Measurements from ENCODE around the gene E2F6. TPM values are rescaled to one million over a fixed set of nuclear protein-coding genes. Genes with fewer than 3 reads are reported as not detected.

E2F6 gene
- total and polyA plus RNA-seq, 2 of the 8 experiments (the other 6 are each of a cell fraction or from before 2014, with no cell fraction given), result 8.3 to 14.9 TPM

- H2AFZ ChIP-seq (ENCODE audit: low read length), result no peak overlapping the region
- H3K23ac ChIP-seq (ENCODE audit: insufficient read length), result no peak overlapping the region
- H3K4me2 ChIP-seq (ENCODE audit: insufficient read depth in 1 of 2, low read depth in 2 of 2, low read length in 2 of 2), result no peak overlapping the region
- H3K36me3 ChIP-seq (ENCODE audit: control insufficient read depth in 2 of 4, insufficient read depth in 4 of 4, low read length in 3 of 4), result no peaks in the 10 kb centered on the region
- H4K20me1 ChIP-seq (replicated peaks in 1 of 2; ENCODE audit: control insufficient read depth in 1 of 2, insufficient read depth in 2 of 2, low read length in 2 of 2), result no peaks in the 10 kb centered on the region
- H3K4me3 ChIP-seq (ENCODE audit: extremely low read depth in 1 of 4, insufficient read depth in 2 of 4, low read depth in 3 of 4, low read length in 4 of 4), result no peak overlapping the region
- DNase-seq (ENCODE audit: low read depth in 1 of 2, low spot score in 2 of 2) (no peak), FAIRE-seq (no peak)
- no peak overlapping the region for H4K8ac ChIP-seq (ENCODE audit: extremely low read depth, insufficient read depth, low read length)
- H4K5ac ChIP-seq (ENCODE audit: insufficient read length, low read depth, low read length), result no peak overlapping the region
- no peak overlapping the region for H2BK12ac ChIP-seq (ENCODE audit: low read depth, low read length)
- H2BK120ac ChIP-seq (replicated peaks; ENCODE audit: low read depth, low read length), result no peak overlapping the region
- H2BK20ac ChIP-seq (ENCODE audit: low read length), result no peak overlapping the region
- no peak overlapping the region for H3K9ac ChIP-seq (replicated peaks in 1 of 4; ENCODE audit: extremely low read depth in 1 of 4, low read depth in 3 of 4, low read length in 3 of 4)
- H3K79me2 ChIP-seq (ENCODE audit: control insufficient read depth in 1 of 2, insufficient read depth in 2 of 2, low read length in 2 of 2), result no peaks in the 10 kb centered on the region
- no peak overlapping the region for H3K4ac ChIP-seq (replicated peaks; ENCODE audit: insufficient read length, low read depth, low read length)
- no peak overlapping the region for H3K14ac ChIP-seq (ENCODE audit: insufficient read length)
- 90% methylated on average over 15 of the region's 16 CpGs; no CpG with 5 or more reads in 1 of the 2 experiments for WGBS, 2 experiments (ENCODE audit: extremely low coverage in 1 of 2, insufficient coverage in 1 of 2, insufficient read length in 1 of 2, insufficient replicate concordance in 2 of 2, low coverage in 1 of 2, low lambda C conversion rate in 2 of 2, missing lambda C conversion rate in 1 of 2)
- no peak overlapping the region for H2AK5ac ChIP-seq (ENCODE audit: low read depth, low read length)
- no peak overlapping the region for H3K27ac ChIP-seq (ENCODE audit: low read depth, low read length)
- H2BK15ac ChIP-seq (ENCODE audit: low read length), result no peak overlapping the region
- no peak overlapping the region for H4K91ac ChIP-seq (replicated peaks; ENCODE audit: insufficient read length, low read length)
- no peaks in the 10 kb centered on the region for H3K27me3 ChIP-seq (replicated peaks in 1 of 4; ENCODE audit: control insufficient read depth in 3 of 4, extremely low read depth in 1 of 4, insufficient read depth in 3 of 4, low read length in 3 of 4)
- TF ChIP-seq SP1 (IDR thresholded peaks at IDR 0.05; ENCODE audit: low read depth, low read length), result no peak
- no peak for TF ChIP-seq GTF2F1 (IDR thresholded peaks at IDR 0.05; ENCODE audit: borderline replicate concordance, low read depth, low read length)
- no peak for TF ChIP-seq KDM4A (IDR thresholded peaks at IDR 0.05; ENCODE audit: low read depth, low read length, severe bottlenecking)
- TF ChIP-seq BRCA1 (IDR thresholded peaks at IDR 0.05; ENCODE audit: low read depth, low read length), result no peak
- TF ChIP-seq TBP (IDR thresholded peaks at IDR 0.05; ENCODE audit: low read depth, low read length), result no peak
- TF ChIP-seq BACH1 (IDR thresholded peaks at IDR 0.05; ENCODE audit: low read length), result no peak
- TF ChIP-seq EZH2 (IDR thresholded peaks at IDR 0.05; ENCODE audit: low read depth, low read length, severe bottlenecking), result no peak
- TF ChIP-seq CHD1 (IDR thresholded peaks at IDR 0.05; ENCODE audit: low read depth, low read length), result no peak
- no peak for TF ChIP-seq POLR2A (IDR thresholded peaks at IDR 0.05; ENCODE audit: control extremely low read depth in 1 of 2, low read depth in 2 of 2, low read length in 2 of 2)
- no peak for TF ChIP-seq CBX8 (IDR thresholded peaks at IDR 0.05; ENCODE audit: borderline replicate concordance, low read depth, low read length)
- POLR2A ChIA-PET (ENCODE audit: partially characterized antibody), result interaction anchor here (0.7 to 1.4 kb wide), 2 partner anchors 25 to 174 kb away, joined by 3 read pairs; no protein-coding TSS in a partner anchor
- no peaks in the 10 kb centered on the region for H3K23me2 ChIP-seq (ENCODE audit: low read depth, low read length)
- no peaks in the 10 kb centered on the region for H3K79me1 ChIP-seq (ENCODE audit: low read depth, low read length)
- H3K9me3 ChIP-seq (ENCODE audit: insufficient read depth in 2 of 2, low read depth in 1 of 2, low read length in 1 of 2), result no peaks in the 10 kb centered on the region; a peak in 1 of 4 replicates
- H3K56ac ChIP-seq (replicated peaks; ENCODE audit: insufficient read length, low read depth, low read length), result no peak overlapping the region
- CTCF ChIA-PET (ENCODE audit: partially characterized antibody), result interaction anchor here (0.7 to 4.7 kb wide), 4 partner anchors 13 to 266 kb away, joined by 3 to 14 read pairs (median 4); a partner anchor contains a TSS
- peaks cover 0 to 5% (median 0%) of the 10 kb centered on the region in 4 experiments; a peak in 2 of 7 replicates for H3K4me1 ChIP-seq (replicated peaks in 1 of 4; ENCODE audit: control insufficient read depth in 3 of 4, insufficient read depth in 4 of 4, low read length in 3 of 4)
- H3K18ac ChIP-seq (ENCODE audit: extremely low read depth, low read length), result no peak overlapping the region
- H2BK5ac ChIP-seq (ENCODE audit: low read depth, low read length), result no peak overlapping the region
Measured at GRCh38 chr2:11398750-11399437, 67.1 kb downstream of the E2F6 start.

Data from H1 (cell line).